Activated CD4-positive, alpha-beta T cell treated with anti-CD3 and anti-CD28 coated beads, Interleukin-2, amount 50 U/mL, for 16 hours (primary cell): ENCODE measurements around the gene SMKR1.
"Not testable (repeated sequence)": the region's sequence is repeated elsewhere in the genome, so short reads cannot be mapped to it uniquely, and the experiment has no call there.

ENCODE experiments used
- DNase-seq: peaks from one replicate; pipeline ENCODE4 v3.0.0-alpha.2; 2020

Gene SMKR1

GRCh38 chr7:129530795-129531391 is 28.6 kb downstream of the SMKR1 start:
- DNase-seq = peak; percentile 83

DNA sequence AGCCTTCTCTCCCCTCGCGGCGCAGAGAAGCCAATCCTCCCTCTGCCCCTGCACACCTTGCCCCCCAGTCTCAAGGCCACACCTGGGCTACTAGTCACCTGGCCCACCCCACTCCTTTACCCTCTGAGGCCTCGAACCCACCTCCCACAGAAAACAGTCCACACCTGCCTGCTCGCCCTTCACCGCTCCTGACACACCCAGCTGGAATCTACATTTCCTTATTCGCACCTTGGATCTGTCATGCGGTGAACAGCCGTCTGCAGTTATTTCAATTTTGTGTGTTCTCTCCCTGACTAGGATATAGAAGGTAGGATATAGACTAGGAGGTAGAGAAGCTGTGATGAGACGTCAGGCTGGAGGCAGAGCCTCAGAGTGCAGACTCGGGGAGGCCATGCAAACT is 29.4 kb downstream of the SMKR1 start:
- no peak for DNase-seq

DNA sequence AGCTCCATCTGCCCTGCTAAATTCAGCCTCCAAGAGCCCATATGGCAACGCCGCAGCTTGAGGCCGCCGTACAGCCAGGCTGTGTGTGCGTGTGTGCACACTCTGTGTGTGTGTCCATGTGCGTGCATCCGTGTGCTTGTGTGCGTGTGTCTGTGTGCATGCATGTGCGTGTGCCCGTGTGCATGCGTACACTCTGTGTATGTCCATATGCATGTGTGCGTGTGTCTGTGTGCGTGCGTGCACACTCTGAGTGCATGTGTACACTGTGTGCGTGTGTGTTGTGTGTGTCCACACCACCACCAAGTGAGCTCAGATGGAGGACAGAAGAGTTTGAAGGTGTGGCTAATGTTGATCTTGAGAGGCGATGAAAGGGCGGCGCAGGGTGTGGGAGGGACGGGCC is 30.0 kb downstream of the SMKR1 start:
- DNase-seq = no peak

DNA sequence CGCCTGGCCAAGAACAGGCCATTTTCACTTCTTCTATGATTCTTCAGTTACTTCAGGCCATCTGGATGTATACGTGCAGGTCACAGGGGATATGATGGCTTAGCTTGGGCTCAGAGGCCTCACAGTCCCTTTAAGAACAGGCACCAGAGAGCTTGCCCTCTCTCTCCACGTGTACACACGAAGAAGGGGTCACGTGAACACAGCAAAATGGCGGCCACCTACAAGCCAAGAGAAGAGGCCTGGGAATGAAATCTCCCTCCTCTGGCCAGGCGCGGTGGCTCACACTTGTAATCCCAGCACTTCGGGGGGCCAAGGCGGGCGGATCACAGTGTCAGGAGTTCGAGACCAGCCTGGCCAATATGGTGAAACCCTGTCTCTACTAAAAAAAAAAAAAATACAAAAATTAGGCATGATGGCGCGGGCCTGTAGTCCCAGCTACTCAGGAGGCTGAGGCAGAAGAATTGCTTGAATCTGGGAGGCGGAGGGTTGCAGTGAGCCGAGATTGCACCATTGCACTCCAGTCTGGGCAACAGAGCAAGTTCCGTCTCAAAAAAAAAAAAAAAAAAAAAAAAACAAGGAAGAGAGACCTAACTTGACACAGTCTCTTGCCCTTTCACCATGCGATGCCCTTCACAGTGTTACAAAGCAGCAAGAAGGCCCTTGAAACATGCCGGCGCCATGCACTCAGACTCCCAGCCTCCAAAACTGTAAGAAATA is 32.4 kb downstream of the SMKR1 start:
- not testable (repeated sequence) for DNase-seq

DNA sequence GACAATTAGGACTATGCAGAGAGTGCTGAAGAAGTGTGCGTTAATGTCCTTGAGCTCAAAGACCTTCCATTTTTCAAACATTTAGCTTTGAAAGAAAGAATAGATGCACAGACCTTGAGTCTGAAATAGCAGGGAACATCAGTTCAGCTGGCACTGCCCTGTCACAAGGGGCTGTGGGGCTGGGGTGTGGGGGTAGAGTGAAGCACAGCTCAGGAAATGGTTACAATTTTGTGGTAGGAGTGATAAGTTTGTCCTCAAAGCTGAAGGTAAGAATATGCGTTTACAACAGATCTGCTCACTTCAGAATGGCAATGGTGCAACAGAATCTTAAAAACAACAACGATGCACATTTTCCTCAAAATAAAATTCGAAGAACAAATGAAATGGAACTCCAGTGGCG is 33.6 kb downstream of the SMKR1 start:
- no peak for DNase-seq

- DNase-seq = no peak
Observed at GRCh38 chr7:129536323-129536722, 34.0 kb downstream of the SMKR1 start.

DNA sequence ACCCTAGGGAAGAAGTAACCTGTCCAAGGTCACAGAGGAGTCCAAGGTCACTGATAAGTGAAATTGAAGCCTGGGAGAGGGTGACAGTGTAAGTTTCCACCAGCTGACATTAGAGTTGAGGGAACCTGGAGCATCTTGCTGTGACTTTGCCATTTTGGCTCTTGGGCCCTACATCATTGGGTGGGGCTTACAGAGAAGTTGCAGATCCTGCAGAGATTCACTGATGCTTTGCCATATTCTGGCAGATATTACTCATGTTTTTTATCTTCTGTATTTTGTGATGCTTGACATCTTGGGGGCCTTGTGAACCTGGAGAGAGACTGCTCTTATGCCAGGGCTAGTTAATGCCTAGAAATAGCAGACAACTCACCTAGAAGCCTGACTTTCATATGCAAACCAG is 36.5 kb downstream of the SMKR1 start:
- no peak for DNase-seq

- no peak for DNase-seq
Observed at GRCh38 chr7:129540340-129540739, 38.0 kb downstream of the SMKR1 start.

- DNase-seq = no peak
Observed at GRCh38 chr7:129544700-129545099, 42.4 kb downstream of the SMKR1 start.

- no peak for DNase-seq
Observed at GRCh38 chr7:129550693-129551360, 48.5 kb downstream of the SMKR1 start.

GRCh38 chr7:129553899-129554461 is 51.6 kb downstream of the SMKR1 start:
- DNase-seq = peak; percentile 34

GRCh38 chr7:129556607-129557133 is 54.3 kb downstream of the SMKR1 start:
- no peak for DNase-seq

GRCh38 chr7:129557686-129558481 is 55.6 kb downstream of the SMKR1 start:
- no peak for DNase-seq

DNA sequence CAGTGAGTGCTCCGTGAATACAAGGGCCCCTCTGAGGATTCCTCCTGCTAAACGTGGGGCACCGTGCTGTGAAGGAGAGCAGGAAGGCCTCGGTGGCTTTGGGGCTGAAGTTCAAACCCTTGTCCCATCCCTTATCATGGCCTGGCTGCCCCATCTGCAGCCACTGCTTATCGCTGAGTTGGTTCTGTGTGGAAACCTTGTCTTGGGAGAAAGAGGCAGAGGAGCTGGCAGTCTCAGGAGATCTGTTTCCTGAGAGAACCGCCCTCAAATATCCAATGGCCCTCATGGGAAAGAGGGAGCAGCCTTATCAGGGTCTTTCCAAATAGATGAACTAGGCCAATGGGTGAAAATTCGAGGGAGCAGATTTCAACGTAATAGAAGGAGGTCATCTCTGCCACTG is 57.2 kb downstream of the SMKR1 start:
- DNase-seq = no peak

- DNase-seq = no peak
Observed at GRCh38 chr7:129560831-129561230, 58.5 kb downstream of the SMKR1 start.

DNA sequence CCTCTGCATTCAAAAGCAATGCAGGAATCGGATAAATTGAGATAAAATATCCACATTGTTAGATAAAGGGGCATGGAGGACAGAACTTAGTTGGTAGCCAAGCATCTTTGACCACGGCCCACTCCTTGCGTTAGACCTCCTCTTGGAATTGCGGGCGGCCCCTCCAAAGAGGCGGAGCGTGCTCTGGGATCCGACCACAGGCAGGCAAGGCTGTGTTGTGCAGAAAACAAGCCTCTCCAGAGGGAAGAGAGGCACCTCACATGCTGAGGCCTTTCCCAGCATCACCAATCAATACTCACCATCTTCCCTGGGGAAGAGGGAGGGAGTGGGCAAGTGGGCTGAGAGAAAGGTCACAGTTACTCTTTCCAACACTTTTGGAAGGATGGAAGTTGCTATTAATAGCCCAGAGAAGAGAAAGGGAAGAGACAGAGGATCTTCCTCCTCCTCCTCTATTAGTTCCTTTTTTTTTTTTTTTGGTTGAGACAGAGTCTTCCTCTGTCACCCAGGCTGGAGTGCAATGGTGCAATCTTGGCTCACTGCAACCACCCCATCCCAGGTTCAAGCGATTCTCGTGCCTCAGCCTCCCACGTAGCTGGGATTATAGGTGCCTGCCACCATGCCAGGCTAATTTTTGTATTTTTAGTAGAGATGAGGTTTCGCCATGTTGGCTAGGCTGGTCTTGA is 59.5 kb downstream of the SMKR1 start:
- DNase-seq = no peak
